Keratinocyte (primary cell): ENCODE data around the gene HIGD2A. TPM values are rescaled to one million over a fixed set of nuclear protein-coding genes. Genes with fewer than 3 reads are reported as not detected.
A peak's percentile ranks its signal among the peaks of the same experiment; 100 is the strongest.

Experiments used
- DNase-seq: peaks from one replicate; pipeline ENCODE4 v3.0.0-alpha.2; 2011; ENCODE audit warnings: low read depth, missing footprints, low spot score
- FAIRE-seq: peaks from 2 replicates; lab custom pipeline; 2011; peaks lifted over from hg19 to GRCh38; lab: Jason Lieb, UNC
- H2AFZ ChIP-seq: 2 replicates; pipeline ENCODE4 v1.6.0; 2012; ENCODE audit warnings: low read length, control low read depth, inconsistent platforms; ENCODE audit not compliant: control insufficient read depth
- H3K27ac ChIP-seq: 2 replicates; pipeline ENCODE4 v1.5.1; 2011; ENCODE audit warnings: low read length; ENCODE audit not compliant: control insufficient read depth, insufficient read depth
- H3K27me3 ChIP-seq: 3 replicates; pipeline ENCODE4 v1.6.0; 2011; ENCODE audit warnings: low read length; ENCODE audit not compliant: control insufficient read depth, insufficient read depth; ENCODE audit errors: extremely low read depth
- H3K36me3 ChIP-seq, 2 experiments: 2 replicates in 1 of 2; 3 replicates in 1 of 2; pipeline ENCODE4 v1.5.1; 2011; ENCODE audit warnings: low read length in 2 of 2, mild to moderate bottlenecking in 1 of 2; ENCODE audit not compliant: control insufficient read depth in 2 of 2, insufficient read depth in 2 of 2; ENCODE audit errors: extremely low read depth in 1 of 2
- H3K4me1 ChIP-seq: 3 replicates; pipeline ENCODE4 v1.5.1; 2011; ENCODE audit warnings: low read length; ENCODE audit not compliant: control insufficient read depth, insufficient read depth; ENCODE audit errors: extremely low read depth
- H3K4me2 ChIP-seq: 3 replicates; pipeline ENCODE4 v1.6.0; 2011; ENCODE audit warnings: low read depth, low read length; ENCODE audit not compliant: control insufficient read depth, insufficient read depth; ENCODE audit errors: extremely low read depth
- H3K4me3 ChIP-seq, 3 experiments: fragments of 200-600 bp in 1 of 3; sonication (generic) in 1 of 3; 2 replicates in 2 of 3; 3 replicates in 1 of 3; pipeline ENCODE4 v1.5.1; 2011 to 2016; ENCODE audit warnings: low read length in 3 of 3, mild to moderate bottlenecking in 3 of 3, control low read depth in 2 of 3, inconsistent platforms in 1 of 3, low read depth in 1 of 3, mixed read lengths in 1 of 3, mixed run types in 1 of 3, moderate library complexity in 1 of 3; ENCODE audit not compliant: control insufficient read depth in 2 of 3, insufficient read depth in 2 of 3; ENCODE audit errors: extremely low read depth in 1 of 3
- H3K79me2 ChIP-seq: 2 replicates; pipeline ENCODE4 v1.6.0; 2012; ENCODE audit warnings: low read length; ENCODE audit not compliant: control insufficient read depth, insufficient read depth
- H3K9ac ChIP-seq: 3 replicates; pipeline ENCODE4 v1.6.0; 2011; ENCODE audit warnings: low read length; ENCODE audit not compliant: control insufficient read depth, insufficient read depth; ENCODE audit errors: extremely low read depth
- H3K9me1 ChIP-seq: 3 replicates; pipeline ENCODE4 v1.6.0; 2011; ENCODE audit warnings: low read length; ENCODE audit not compliant: control insufficient read depth, insufficient read depth; ENCODE audit errors: extremely low read depth
- H3K9me3 ChIP-seq: 2 replicates; pipeline ENCODE4 v1.5.1; 2012; ENCODE audit warnings: low read depth, low read length; ENCODE audit not compliant: control insufficient read depth
- H4K20me1 ChIP-seq: 3 replicates; pipeline ENCODE4 v1.6.0; 2011; ENCODE audit warnings: low read length; ENCODE audit not compliant: control insufficient read depth, insufficient read depth; ENCODE audit errors: extremely low read depth
- CTCF ChIP-seq, 3 experiments: IDR thresholded peaks in 1 of 3; conservative IDR thresholded peaks in 1 of 3; optimal IDR thresholded peaks in 1 of 3; 2 replicates in 2 of 3; 3 replicates in 1 of 3; pipeline versions ENCODE3 to v1.5.1; 2011; ENCODE audit warnings: low read length in 3 of 3, mild to moderate bottlenecking in 3 of 3, moderate library complexity in 2 of 3, control low read depth in 1 of 3, inconsistent platforms in 1 of 3; ENCODE audit not compliant: insufficient read depth in 2 of 3; ENCODE audit errors: extremely low read depth in 1 of 3
- EZH2 ChIP-seq: IDR thresholded peaks from one replicate; pipeline ENCODE4 v1.6.1; 2012; ENCODE audit warnings: inconsistent platforms, mild to moderate bottlenecking, low read length, moderate library complexity
- dilution Hi-C: fragments of 300-500 bp; cut with MboI; formaldehyde crosslinking; loops from one replicate; pipeline ENCODE4 v1.7.0; 2020; ENCODE audit warnings: low sequenced_read_pairs; ENCODE audit not compliant: extremely low pct_ligation_motif_present
- polyA plus RNA-seq, 5 experiments: library from polyadenylated mRNA; depleted of rRNA in 3 of 5; stranded (reverse) in 3 of 5; stranded (forward) in 1 of 5; unstranded in 1 of 5; fragments of >200 nt; gene quantifications; 1 replicate in 1 of 5; 2 replicates in 3 of 5; 3 replicates in 1 of 5; pipeline versions ENCODE4 v1.2.1 to v1.2.3, GENCODE V29; 2011 to 2012; ENCODE audit warnings: missing spikeins in 2 of 5, low read depth in 1 of 5, low replicate concordance in 1 of 5

Gene HIGD2A
- polyA plus RNA-seq, 1 donor (not counting 4 experiments of a cell fraction or from before 2014, with no cell fraction given) = 74.6 TPM

GRCh38 chr5:176387384-176387925, 1.1 kb upstream of the HIGD2A start:
- Histone ChIP-seq H2AFZ (no peak overlapping the region), H3K36me3 (peaks cover 48 to 66% of the 10 kb centered on the region in 2 experiments), H3K4me2 (peak overlapping the region; percentile 93), H3K27ac (peak overlapping the region; percentile 93), H3K9me1 (no peaks in the 10 kb centered on the region), H3K79me2 (peaks cover 38% of the 10 kb centered on the region), H3K9me3 (no peaks in the 10 kb centered on the region), H3K9ac (peak overlapping the region; percentile 92), H4K20me1 (peaks cover 6% of the 10 kb centered on the region), H3K27me3 (no peaks in the 10 kb centered on the region), H3K4me1 (peaks cover 18% of the 10 kb centered on the region), H3K4me3 (peak overlapping the region; percentile 88 to 91 (median 90))
- dilution Hi-C loops = no loop called here
- FAIRE-seq = no peak
- TF ChIP-seq EZH2 (no peak), CTCF (optimal IDR thresholded peaks at IDR 0.05 in 1 of 3, IDR thresholded peaks at IDR 0.05 in 1 of 3, conservative IDR thresholded peaks at IDR 0.05 in 1 of 3; ENCODE audit: extremely low read depth in 1 of 3, insufficient read depth in 2 of 3, low read length in 3 of 3) (no peak)
- no peak for DNase-seq

DNA sequence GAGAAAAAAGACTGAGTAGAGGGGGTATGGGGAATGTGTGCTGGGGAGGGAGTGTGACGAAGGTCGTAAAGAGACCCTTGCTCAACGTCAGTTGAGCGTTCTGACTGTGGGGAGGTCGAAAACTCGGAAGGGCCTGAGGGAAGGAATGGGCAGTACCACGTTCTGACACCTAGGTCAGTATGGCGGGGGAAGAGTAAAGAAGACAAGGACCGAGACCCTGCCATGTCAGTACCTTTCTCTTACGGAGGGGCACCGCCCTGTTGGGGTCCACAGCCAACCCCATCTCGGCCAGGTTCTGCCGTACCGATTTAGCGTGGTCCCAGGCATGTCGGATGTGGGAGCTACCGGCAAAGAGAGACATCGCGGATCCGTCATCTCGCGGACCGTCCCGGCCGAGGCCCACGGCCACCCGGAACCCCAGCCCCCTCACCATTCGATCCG, 528 bp upstream of the HIGD2A start:
- FAIRE-seq (no peak), DNase-seq (no peak)
- Histone ChIP-seq H3K4me1 (peaks cover 18% of the 10 kb centered on the region), H3K27me3 (no peaks in the 10 kb centered on the region), H3K4me3 (peak overlapping the region; percentile 88 to 91 (median 90)), H3K9ac (peak overlapping the region; percentile 92), H3K36me3 (peaks cover 49 to 67% of the 10 kb centered on the region in 2 experiments), H4K20me1 (peaks cover 6% of the 10 kb centered on the region), H3K27ac (peak overlapping the region; percentile 93), H3K9me3 (no peaks in the 10 kb centered on the region), H3K9me1 (no peaks in the 10 kb centered on the region), H3K79me2 (peaks cover 38% of the 10 kb centered on the region), H3K4me2 (peak overlapping the region; percentile 93), H2AFZ (peak overlapping the region; percentile 17)
- TF ChIP-seq EZH2 = no peak
- no peak for TF ChIP-seq CTCF (optimal IDR thresholded peaks at IDR 0.05 in 1 of 3, IDR thresholded peaks at IDR 0.05 in 1 of 3, conservative IDR thresholded peaks at IDR 0.05 in 1 of 3; ENCODE audit: extremely low read depth in 1 of 3, insufficient read depth in 2 of 3, low read length in 3 of 3)
- dilution Hi-C loops = no loop called here
